ENCODE measurements around the gene CASKIN1.

DNA sequence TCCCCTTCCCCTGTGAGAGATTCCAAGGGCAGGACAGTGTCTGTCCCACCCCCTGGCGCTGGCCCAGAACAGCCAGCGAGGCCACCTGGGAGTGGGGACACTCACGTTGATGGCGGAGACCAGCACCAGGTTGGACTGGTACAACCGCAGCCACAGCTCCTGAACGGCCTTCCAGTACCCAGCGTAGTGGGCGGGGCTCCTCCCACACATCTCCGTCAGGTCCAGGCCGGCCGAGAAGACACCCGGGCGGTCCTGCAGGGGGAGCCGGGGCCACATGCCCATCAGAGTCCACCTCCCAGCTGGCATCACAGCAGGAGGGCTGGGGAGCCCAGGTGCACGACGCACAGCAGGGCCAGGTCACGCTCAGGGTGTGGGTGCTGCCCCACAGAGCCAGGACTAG lies 47.9 kb upstream of the CASKIN1 start:
- TF ChIP-seq CTCF (IDR thresholded peaks at IDR 0.05) (no peak), POLR2A (IDR thresholded peaks at IDR 0.05) (no peak)
